NCI-H69 (cell line): ENCODE data around the gene SPTSSA.
"Not testable (repeated sequence)": the region's sequence is repeated elsewhere in the genome, so short reads cannot be mapped to it uniquely, and the experiment has no call there.

Source experiments
- DNase-seq: peaks from one replicate; lab custom pipeline; 2025; lab: John Stamatoyannopoulos, UW

Gene SPTSSA

GRCh38 chr14:34426313-34427295 is 35.4 kb downstream of the SPTSSA start:
- no peak for DNase-seq

DNA sequence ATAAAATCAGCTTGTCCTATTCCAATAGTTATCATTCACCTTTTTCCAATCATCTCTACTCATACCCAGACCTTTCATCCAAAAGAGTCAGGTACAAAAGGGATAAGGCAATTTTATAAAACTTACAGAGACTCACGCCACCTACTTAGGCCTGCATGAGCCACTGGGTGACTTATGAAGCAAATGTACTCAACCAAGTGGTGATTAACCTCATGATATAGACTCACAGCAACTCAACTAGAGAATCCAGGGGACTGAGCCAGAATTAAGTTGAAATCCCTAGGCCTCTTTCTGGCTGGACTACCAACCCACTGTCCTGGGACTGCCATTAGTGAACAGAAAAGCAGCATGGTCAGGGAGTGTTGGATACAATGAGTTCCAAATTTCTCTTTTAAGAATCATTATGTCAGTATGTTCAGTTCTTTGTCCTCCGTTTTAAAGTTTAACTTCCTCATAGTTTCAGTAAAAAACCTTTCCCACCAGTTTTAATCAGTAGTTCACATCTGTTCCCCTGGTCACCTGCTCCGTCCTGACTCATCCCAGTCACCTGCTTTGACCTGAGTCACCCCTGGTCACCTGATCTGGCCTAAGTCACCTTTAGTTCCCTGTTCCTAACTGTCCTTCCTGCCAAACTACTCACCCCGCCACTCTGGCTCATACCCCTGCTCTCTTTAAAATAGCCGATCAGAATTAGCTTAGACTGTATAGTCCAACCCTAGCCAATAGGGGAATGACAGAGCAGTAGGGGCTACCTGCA is 36.8 kb downstream of the SPTSSA start:
- DNase-seq = no peak

DNA sequence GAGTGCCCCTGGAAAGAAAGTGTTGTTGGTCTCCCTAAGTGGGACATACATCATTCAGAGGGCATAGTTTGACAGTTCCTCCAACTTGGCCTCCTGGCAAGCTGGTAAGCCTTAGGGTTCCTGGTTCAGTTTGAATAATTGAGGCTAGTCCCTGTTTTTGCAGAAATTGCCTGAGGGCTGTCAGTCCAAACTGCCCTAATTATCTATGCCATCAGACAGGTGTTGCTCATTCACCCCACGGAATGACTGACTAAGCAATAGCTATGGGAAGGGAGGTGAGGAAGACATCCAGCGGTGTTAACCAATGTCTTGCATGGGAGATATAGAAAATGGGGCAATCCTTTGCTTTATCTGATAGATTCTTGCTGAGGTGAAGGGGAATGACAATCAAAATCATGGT is 37.6 kb downstream of the SPTSSA start:
- DNase-seq = peak; percentile 82

DNA sequence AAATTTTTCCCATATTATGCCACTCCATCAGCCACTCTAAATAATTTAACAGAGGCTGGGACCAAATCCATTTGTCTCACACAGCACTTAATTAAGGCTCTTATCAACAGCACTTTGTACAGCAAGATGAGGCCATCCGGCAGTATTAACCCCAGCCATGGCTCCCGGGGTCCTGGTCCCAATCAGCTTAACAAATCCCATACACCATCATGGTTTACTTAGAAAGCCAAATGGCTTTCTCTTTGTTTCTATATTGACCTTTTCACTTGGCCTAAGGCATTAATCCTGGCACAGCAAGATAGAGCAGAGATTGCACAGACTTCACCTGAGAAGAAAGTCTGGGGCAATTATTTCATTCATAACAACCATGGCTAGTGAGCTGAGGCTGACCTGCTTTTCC is 38.6 kb downstream of the SPTSSA start:
- DNase-seq = peak; percentile 87

GRCh38 chr14:34420547-34421150 is 41.4 kb downstream of the SPTSSA start:
- peak; percentile 69 for DNase-seq

DNA sequence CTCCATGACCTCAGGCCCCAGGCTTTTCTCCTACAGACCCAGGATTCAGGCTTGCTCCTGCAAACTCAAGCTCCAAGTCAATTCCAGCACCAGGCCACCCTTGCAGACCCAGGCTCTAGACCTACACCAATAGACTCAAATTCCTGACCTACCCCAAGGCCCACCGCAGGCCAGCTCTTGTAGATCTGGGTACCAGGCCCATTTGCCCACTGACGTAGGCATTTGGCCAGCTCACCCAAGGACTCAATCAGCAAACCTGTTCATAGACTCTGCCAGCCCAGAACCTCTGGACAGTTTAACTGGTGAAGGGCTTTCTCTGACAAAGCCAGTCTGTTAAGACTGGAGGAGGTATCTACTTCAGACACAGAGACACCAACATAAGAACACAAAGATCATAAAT is 52.3 kb downstream of the SPTSSA start:
- no peak for DNase-seq

DNA sequence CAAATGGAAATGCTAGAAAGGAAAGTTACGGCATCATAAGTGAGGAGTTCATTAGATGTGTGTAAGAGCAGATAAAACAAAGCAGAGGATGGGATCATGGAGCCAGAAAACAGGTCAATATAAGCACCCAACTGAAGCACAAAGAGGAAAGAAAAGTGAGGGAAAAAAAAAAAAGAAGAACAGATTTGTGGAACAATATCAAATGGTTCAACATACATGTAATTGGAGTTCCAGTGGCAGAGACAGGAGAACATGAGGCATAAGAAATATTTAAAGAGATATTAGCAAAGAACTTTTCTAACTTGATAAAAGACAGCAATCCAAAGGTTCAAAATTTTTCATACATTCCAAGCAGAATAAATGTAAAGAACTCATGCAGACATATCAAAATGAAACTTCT is 54.1 kb downstream of the SPTSSA start:
- no peak for DNase-seq

GRCh38 chr14:34404416-34404815 is 57.6 kb downstream of the SPTSSA start:
- DNase-seq = no peak

- no peak for DNase-seq
Measured at GRCh38 chr14:34403646-34404045, 58.4 kb downstream of the SPTSSA start.

- no peak for DNase-seq
Measured at GRCh38 chr14:34398024-34398423, 64.0 kb downstream of the SPTSSA start.

GRCh38 chr14:34387974-34388516 is 74.0 kb downstream of the SPTSSA start:
- peak; percentile 73 for DNase-seq

- DNase-seq = peak; percentile 47
Measured at GRCh38 chr14:34386865-34387485, 75.1 kb downstream of the SPTSSA start.

- DNase-seq = not testable (repeated sequence)
Measured at GRCh38 chr14:34385881-34386280, 76.2 kb downstream of the SPTSSA start.

DNA sequence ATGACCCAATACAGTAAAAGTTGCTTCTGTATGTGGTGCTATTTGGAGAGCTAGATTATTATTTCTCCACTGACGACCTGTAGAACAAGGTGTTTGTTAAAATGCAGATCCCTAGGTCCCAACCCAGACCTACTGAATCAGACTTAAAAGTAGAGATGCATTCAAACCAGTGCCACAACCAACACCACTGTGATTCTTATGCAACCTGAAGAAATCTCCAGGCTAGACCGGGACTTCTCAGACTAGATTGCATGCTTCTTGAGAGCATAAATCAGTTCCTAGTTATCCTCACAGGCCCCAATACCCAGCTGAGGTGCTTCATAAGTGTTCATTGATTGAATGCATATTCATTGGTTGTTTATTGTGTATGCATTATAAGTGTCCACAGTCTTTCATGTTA is 78.2 kb downstream of the SPTSSA start:
- no peak for DNase-seq
